HUDEP-2 (cell line): ENCODE results near the gene FEN1.

Experiments
- DNase-seq, 76 experiments: peaks; one replicate each; lab custom pipeline; 2025; ENCODE audit not compliant: unreplicated experiment in 76 of 76; lab: John Stamatoyannopoulos, UW

The FEN1 gene

GRCh38 chr11:61793083-61793828 is 545 bp downstream of the FEN1 start:
- DNase-seq, result peak in 1 of 76 experiments; percentile 41

DNA sequence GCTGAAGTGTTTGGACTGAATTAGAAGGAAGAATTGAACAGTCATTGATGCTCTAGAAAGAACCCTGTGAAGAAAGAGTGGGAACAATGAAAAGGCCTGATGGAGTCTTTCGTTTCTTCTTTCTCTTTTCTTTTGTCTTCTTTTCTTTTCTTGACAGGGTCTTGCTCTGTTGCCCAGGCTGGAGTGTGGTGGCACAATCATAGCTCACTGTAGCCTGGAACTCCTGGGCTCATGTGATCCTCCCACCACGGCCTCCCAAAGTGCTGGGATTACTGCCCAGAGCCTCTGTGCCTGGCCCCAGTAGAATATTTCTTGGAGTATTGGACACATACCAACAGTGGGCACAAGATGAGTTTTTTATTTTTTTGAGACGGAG is 1.1 kb downstream of the FEN1 start:
- no peak for DNase-seq

DNA sequence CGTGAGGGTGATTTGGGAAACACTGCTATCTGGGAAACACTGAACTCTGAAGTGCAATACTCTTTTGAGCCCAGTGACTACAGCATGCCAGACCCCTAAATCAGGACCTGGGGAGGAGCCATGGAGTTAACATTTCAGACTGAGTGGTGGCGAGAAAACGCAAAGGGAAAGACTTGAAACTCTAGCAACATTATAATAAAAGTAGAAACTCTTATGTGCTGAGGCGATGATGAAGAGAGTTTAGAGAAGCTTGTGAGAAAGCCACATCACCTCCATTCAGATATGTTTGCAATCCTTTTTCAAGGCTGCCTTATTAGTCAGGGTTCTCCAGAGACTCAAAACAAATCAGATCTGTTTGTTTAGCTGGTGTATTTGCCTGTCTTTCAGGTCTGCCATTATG is 1.9 kb downstream of the FEN1 start:
- no peak for DNase-seq

DNA sequence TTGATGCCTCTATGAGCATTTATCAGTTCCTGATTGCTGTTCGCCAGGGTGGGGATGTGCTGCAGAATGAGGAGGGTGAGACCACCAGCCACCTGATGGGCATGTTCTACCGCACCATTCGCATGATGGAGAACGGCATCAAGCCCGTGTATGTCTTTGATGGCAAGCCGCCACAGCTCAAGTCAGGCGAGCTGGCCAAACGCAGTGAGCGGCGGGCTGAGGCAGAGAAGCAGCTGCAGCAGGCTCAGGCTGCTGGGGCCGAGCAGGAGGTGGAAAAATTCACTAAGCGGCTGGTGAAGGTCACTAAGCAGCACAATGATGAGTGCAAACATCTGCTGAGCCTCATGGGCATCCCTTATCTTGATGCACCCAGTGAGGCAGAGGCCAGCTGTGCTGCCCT is 2.7 kb downstream of the FEN1 start:
- DNase-seq, result no peak

DNA sequence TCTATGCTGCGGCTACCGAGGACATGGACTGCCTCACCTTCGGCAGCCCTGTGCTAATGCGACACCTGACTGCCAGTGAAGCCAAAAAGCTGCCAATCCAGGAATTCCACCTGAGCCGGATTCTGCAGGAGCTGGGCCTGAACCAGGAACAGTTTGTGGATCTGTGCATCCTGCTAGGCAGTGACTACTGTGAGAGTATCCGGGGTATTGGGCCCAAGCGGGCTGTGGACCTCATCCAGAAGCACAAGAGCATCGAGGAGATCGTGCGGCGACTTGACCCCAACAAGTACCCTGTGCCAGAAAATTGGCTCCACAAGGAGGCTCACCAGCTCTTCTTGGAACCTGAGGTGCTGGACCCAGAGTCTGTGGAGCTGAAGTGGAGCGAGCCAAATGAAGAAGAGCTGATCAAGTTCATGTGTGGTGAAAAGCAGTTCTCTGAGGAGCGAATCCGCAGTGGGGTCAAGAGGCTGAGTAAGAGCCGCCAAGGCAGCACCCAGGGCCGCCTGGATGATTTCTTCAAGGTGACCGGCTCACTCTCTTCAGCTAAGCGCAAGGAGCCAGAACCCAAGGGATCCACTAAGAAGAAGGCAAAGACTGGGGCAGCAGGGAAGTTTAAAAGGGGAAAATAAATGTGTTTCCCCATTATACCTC is 3.3 kb downstream of the FEN1 start:
- no peak for DNase-seq

DNA sequence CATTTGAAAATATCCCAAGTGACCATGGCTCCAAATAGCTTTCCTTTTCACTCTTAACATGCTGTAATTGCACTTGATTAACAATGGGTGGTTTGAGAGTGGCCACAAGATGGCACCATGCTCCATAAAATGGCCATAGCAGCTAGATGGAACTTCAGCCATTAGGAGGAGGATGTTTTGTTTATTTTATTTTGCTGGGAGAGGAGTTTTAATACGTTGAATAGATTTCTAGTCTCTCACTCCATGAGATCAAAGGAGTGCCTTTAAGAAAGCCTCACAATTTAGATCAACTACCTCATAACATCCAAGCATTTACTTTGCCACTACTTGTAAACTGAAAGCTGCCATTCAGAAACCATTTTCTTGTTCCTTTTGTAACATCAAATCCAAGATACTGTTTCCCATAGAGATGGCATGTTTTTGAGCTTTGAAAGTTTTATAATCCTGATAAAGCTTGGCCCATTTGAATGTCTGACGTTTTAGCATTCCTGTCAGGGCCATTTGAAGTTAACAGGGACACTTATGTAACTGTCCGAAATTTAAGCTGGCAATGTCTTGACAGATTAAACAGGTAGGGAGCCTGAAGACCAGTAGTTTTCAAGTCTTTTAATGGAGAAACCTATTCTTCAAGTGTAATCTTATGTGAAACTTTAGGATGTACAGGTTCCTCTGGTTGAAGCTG is 4.7 kb downstream of the FEN1 start:
- peak in 60 of 76 experiments; percentile 7 to 75 (median 46) for DNase-seq

DNA sequence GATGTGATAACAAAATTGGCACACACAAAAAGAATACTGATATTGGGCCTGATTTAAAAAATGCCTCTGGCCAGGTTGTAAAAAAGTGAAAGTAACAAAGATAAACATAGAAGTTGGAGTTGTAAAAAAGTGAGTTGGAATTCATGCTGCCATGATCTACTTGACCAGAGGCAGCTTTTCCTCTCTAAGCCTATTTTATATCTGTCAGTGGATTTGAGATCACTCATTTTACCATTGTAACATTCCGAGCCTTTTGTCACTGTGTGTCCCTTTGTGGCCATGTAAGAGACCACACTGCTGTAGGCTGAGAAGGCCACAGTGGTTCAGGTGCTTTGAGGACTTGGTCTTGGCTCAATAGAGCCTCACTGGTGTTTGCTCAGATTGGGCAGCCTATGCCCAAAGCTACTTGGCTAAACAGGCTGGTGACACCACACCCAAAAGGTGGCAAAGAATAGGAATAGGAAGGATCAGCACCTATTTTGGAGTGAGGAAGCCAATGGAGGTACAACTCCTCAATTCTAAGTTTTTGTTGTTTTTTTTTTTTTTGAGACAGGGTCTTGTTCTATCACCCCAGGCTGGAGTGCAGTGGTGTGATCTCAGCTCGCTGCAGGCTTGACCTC is 7.1 kb downstream of the FEN1 start:
- no peak for DNase-seq

DNA sequence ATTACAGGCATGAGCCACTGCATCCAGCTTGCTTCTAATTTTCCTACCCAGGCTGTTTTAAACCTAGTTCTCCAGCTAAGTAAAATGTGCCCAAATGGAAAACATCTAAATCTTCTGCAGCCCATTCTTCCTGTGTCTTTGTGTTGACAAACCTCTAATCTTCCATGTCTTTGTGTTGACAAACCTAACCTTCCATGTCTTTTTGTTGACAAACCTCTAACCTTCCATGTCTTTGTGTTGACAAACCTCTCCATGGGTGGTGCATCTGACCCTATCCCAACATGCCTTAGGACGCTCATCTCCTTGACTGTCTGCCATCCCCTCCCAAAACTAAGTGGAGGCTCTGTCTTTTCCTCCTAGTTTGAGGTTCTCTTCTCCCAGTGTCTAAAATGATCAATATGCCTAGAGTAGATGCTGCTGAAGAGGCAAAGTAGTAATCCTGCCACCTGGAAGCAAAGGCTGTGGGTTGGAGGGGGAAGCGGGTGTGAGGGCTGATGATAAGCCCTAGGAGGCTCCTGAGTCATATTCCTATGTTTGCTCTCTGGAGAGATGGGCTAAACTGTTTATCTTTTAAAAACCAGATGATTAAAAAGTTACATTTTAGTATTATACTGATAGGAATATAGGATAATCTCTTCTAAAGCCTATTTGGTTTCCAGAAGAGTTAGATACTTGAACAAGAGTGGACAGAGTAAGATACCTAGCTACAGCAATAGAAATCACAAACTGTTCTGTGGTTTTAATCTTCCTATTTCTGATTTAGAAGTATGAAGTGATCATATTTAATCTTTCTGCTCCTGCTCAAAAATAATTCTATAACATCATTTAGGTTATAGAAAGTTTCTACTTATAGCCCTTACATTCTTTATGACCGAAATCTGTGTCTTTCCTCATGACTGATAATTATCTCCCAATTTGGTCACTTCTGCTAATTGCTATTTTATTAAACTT is 7.9 kb downstream of the FEN1 start:
- DNase-seq, result peak in 28 of 76 experiments; percentile 5 to 55 (median 25)

- no peak for DNase-seq
Measured at GRCh38 chr11:61802605-61803004, 9.9 kb downstream of the FEN1 start.

DNA sequence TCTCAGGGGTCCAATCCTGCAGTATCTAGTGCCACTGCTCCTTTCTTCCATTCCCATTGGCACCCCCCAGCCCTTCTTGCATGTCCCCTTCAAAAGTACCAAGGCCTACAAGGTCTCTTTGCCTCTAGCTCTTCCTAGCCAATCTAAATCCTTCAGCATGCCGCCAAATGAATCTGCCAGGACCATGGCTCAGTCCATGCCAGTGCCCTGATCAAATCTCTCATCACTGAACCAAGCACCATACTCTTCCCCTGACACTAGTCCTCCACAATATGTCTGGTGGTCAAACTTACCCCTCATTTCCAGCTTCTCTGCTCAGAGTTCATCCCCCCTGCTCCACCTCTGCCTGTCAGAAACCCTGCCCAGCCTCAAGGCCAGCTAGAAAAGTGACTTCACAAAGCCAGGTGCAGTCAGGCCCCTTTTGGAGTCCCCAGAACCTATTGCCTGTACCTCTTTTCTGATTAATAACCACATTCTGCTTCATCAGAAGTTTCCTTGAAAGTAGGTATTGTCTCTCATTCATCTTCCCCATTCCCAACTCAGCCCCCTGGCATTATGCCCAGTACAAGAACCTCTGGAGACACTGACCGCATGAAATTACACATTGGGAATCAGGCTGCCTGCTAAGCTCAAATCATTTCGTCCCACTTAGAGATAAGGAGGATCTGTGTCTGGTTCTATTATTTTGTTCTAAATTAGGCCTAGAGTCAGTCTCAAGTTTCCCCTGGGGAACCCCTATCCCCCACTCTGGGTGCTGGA is 11.4 kb downstream of the FEN1 start:
- peak in 1 of 76 experiments; percentile 34 for DNase-seq

GRCh38 chr11:61805146-61805545 is 12.4 kb downstream of the FEN1 start:
- no peak for DNase-seq

DNA sequence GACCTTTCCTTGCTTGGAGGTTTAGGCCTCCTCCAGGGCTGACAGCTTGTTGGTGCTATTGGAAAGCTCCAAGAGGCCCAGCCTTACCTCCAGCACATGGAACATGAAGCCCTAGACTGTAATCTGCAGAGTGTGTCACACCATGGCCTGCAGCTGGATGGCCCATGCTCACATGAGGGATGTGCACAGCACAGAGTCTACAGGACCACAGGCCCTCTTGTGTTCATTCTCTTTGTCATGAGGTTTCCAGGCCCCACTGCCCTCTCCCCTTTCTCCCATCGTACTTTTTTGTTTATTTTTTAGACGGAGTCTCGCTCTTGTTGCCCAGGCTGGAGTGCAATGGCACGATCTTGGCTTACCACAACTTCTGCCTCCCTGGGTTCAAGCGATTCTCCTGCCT is 14.1 kb downstream of the FEN1 start:
- DNase-seq, result no peak

GRCh38 chr11:61810671-61811175 is 18.0 kb downstream of the FEN1 start:
- DNase-seq, result no peak

GRCh38 chr11:61811831-61812230 is 19.1 kb downstream of the FEN1 start:
- no peak for DNase-seq

GRCh38 chr11:61812736-61813411 is 20.2 kb downstream of the FEN1 start:
- DNase-seq, result no peak

DNA sequence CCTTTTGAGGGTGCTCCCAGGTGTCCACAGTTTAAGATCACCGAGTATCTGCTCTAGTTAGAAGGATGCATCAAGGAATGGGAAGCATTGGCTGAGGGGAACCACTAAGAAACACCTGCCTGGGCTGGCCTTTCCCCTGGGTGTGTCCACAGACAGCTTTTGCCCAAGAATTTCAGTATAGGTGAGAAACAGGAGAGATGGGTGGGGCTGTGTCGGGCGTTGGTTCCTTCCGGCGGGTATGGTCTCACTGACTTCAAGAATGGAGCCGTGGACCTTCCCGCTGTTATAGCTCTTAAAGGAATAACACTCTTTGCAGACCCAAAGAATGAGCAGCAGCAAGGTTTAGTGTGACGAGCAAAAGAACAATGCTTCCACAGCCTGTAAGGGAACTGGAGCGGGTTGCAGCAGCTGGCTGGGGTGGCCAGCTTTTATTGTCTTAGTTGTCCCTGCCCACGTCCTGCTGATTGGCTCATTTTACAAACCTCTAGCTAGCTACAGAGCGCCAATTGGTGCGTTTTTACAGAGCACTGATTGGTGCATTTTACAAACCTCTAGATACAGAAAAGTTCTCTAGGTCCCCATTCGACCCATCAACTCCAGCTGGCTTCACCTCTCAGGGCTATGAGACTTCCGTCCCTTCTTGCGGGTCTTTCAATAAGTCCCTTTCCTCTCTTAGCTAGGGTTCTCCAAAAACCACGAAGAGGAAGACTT is 21.7 kb downstream of the FEN1 start:
- peak in 1 of 76 experiments; percentile 12 for DNase-seq

DNA sequence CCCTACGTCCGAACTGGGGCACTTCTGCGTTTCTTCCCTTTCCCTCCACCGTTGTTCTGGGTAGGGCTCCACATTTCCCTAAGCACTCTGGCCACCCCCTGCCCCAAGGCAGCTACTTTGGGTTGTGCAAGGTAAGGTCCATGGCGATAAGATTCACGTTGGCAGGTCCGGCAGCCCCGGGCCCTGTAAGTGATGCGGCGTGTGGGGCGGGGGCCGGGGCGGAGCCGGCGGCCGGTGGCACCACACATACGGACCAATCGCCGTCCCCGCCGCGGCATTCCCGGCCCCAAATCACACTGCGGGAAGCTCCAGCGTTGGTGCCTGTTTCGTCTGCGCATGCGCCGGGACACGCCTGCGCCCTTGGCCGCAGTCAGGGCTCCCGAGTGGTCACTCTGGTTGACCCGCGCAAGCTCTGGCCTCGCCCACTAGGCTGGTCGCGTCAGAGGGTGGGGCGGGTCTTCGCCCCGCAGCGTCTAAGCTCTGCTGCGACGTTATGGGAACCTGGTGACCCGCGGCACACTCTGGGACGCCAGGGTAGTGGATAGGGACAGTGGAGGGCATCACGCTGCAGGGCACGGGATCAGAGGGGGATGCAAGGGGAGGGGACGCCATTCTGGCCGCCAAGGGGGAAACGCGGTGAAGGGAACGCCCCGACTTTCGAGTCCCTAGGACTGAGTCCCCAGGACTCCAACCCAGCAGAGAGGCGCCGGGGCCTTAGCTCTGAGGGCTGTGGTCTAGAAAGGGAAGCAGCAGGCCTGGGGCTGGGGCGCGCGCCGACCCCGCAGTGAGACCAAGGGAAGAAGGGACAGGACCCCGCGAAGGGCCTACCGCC is 22.5 kb downstream of the FEN1 start:
- DNase-seq, result peak in 71 of 76 experiments; percentile 27 to 83 (median 62)
